LNCaP clone FGC (cell line): ENCODE data around the gene UACA.

Experiments used
- DNase-seq: peaks from one replicate; pipeline ENCODE4 v3.0.0-alpha.2; 2011; ENCODE audit warnings: low read depth
- H3K4me3 ChIP-seq: 2 replicates; pipeline ENCODE4 v1.5.1; 2011; ENCODE audit warnings: mild to moderate bottlenecking, low read depth, low read length, control low read depth
- CTCF ChIP-seq: IDR thresholded peaks from 2 replicates; pipeline ENCODE4 v1.5.1; 2012; ENCODE audit warnings: mild to moderate bottlenecking; ENCODE audit not compliant: control insufficient read depth, insufficient read depth; ENCODE audit errors: extremely low read depth

The UACA gene

GRCh38 chr15:70611286-70611685 is 152.1 kb downstream of the UACA start:
- no peak for TF ChIP-seq CTCF
- no peak overlapping the region for H3K4me3 ChIP-seq
- DNase-seq, result no peak

GRCh38 chr15:70610541-70610940 is 152.8 kb downstream of the UACA start:
- H3K4me3 ChIP-seq, result no peak overlapping the region
- no peak for DNase-seq
- TF ChIP-seq CTCF, result no peak

- no peak for TF ChIP-seq CTCF
- H3K4me3 ChIP-seq, result no peak overlapping the region
These were observed 153.5 kb downstream of the UACA start for GRCh38 chr15:70609889-70610288.

GRCh38 chr15:70608144-70608543 is 155.2 kb downstream of the UACA start:
- H3K4me3 ChIP-seq, result no peak overlapping the region
- TF ChIP-seq CTCF, result no peak
- DNase-seq, result no peak

More at GRCh38 chr15:70609889-70610288, 153.5 kb downstream of the UACA start:
- no peak for DNase-seq

GRCh38 chr15:70605606-70606410 is 157.6 kb downstream of the UACA start:
- no peak overlapping the region for H3K4me3 ChIP-seq
- TF ChIP-seq CTCF, result no peak
- peak; percentile 52 for DNase-seq

- no peak for DNase-seq
These were observed 158.6 kb downstream of the UACA start for GRCh38 chr15:70604666-70605315.

More at GRCh38 chr15:70604666-70605315, 158.6 kb downstream of the UACA start:
- H3K4me3 ChIP-seq, result no peak overlapping the region
- no peak for TF ChIP-seq CTCF
